ENCODE data around the gene PLIN1.

The PLIN1 gene

GRCh38 chr15:89640245-89640644, 38.9 kb downstream of the PLIN1 start:
- Histone ChIP-seq H3K4me1 (ENCODE audit: control extremely low read depth in 1 of 4, control insufficient read depth in 4 of 4, insufficient read depth in 4 of 4, low read length in 3 of 4) (no peaks in the 10 kb centered on the region), H3K36me3 (ENCODE audit: control insufficient read depth in 4 of 4, insufficient read depth in 4 of 4, low read length in 3 of 4) (peaks cover 2 to 18% (median 7%) of the 10 kb centered on the region in 4 experiments), H3K27ac (ENCODE audit: insufficient read depth in 1 of 2, low read depth in 1 of 2, low read length in 2 of 2, poor library complexity in 1 of 2, severe bottlenecking in 2 of 2) (no peak overlapping the region), H3K9me3 (ENCODE audit: control extremely low read depth in 1 of 5, control insufficient read depth in 4 of 5, insufficient read depth in 2 of 5, low read depth in 1 of 5, low read length in 4 of 5) (no peaks in the 10 kb centered on the region), H3K27me3 (replicated peaks in 2 of 5; ENCODE audit: control insufficient read depth in 4 of 5, insufficient read depth in 5 of 5, low read length in 4 of 5) (no peaks in the 10 kb centered on the region), H3K4me3 (ENCODE audit: control insufficient read depth in 1 of 7, extremely low read depth in 1 of 7, insufficient read depth in 4 of 7, low read depth in 2 of 7, low read length in 6 of 7) (no peak overlapping the region)
- ChIA-PET CTCF (no interaction called here), POLR2A (no interaction called here)
- DNase-seq: no peak
- WGBS (ENCODE audit: insufficient coverage): 93% methylated on average over 3 of the region's 5 CpGs

DNA sequence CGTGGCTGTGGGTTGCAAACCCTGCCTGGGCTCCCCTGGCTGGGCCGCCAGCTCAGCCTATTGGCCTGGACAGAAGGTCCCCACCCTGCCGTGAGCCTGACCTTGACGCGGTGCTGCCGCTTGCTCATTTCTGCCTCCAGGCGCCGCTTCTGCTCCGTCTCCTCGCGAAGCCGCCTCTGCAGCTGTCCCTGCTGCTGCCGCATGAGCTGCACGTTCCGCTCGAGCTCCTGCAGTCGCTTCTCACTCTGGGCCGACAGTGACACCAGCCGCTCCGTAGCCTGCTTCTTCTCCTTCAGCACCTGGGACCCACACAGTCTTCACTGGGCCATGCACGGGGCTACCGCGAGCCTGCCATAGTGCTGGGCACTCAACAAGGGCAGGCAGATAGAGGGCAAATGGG, 45.6 kb downstream of the PLIN1 start:
- Histone ChIP-seq H3K4me1 (ENCODE audit: control extremely low read depth in 1 of 4, control insufficient read depth in 4 of 4, insufficient read depth in 4 of 4, low read length in 3 of 4) (no peaks in the 10 kb centered on the region), H3K27me3 (replicated peaks in 2 of 5; ENCODE audit: control insufficient read depth in 4 of 5, insufficient read depth in 5 of 5, low read length in 4 of 5) (no peaks in the 10 kb centered on the region), H3K27ac (ENCODE audit: insufficient read depth in 1 of 2, low read depth in 1 of 2, low read length in 2 of 2, poor library complexity in 1 of 2, severe bottlenecking in 2 of 2) (no peak overlapping the region), H3K4me3 (ENCODE audit: control insufficient read depth in 1 of 7, extremely low read depth in 1 of 7, insufficient read depth in 4 of 7, low read depth in 2 of 7, low read length in 6 of 7) (no peak overlapping the region), H3K36me3 (ENCODE audit: control insufficient read depth in 4 of 4, insufficient read depth in 4 of 4, low read length in 3 of 4) (peaks cover 27 to 51% (median 41%) of the 10 kb centered on the region in 4 experiments), H3K9me3 (ENCODE audit: control extremely low read depth in 1 of 5, control insufficient read depth in 4 of 5, insufficient read depth in 2 of 5, low read depth in 1 of 5, low read length in 4 of 5) (peaks cover 0 to 12% (median 2%) of the 10 kb centered on the region in 5 experiments)
- WGBS (ENCODE audit: insufficient coverage): 94% methylated on average over 23 of the region's 23 CpGs
- POLR2A ChIA-PET: no interaction called here
- no peak for DNase-seq
- CTCF ChIA-PET: no interaction called here

- H3K36me3 ChIP-seq (ENCODE audit: control insufficient read depth in 4 of 4, insufficient read depth in 4 of 4, low read length in 3 of 4): peaks cover 27 to 59% (median 45%) of the 10 kb centered on the region in 4 experiments
- peaks cover 0 to 12% (median 2%) of the 10 kb centered on the region in 5 experiments for H3K9me3 ChIP-seq (ENCODE audit: control extremely low read depth in 1 of 5, control insufficient read depth in 4 of 5, insufficient read depth in 2 of 5, low read depth in 1 of 5, low read length in 4 of 5)
- POLR2A ChIA-PET: interaction anchor here (1.0 kb wide), 1 partner anchor 18 kb away, joined by 3 read pairs; no protein-coding TSS in a partner anchor
- no peak overlapping the region for H3K27ac ChIP-seq (ENCODE audit: insufficient read depth in 1 of 2, low read depth in 1 of 2, low read length in 2 of 2, poor library complexity in 1 of 2, severe bottlenecking in 2 of 2)
- CTCF ChIA-PET: interaction anchor here (0.6 kb wide), 1 partner anchor 11 kb away, joined by 3 read pairs; no protein-coding TSS in a partner anchor
- no peak overlapping the region for H3K4me3 ChIP-seq (ENCODE audit: control insufficient read depth in 1 of 7, extremely low read depth in 1 of 7, insufficient read depth in 4 of 7, low read depth in 2 of 7, low read length in 6 of 7)
- WGBS (ENCODE audit: insufficient coverage): 98% methylated on average over 15 of the region's 18 CpGs
- DNase-seq: no peak
- no peaks in the 10 kb centered on the region for H3K4me1 ChIP-seq (ENCODE audit: control extremely low read depth in 1 of 4, control insufficient read depth in 4 of 4, insufficient read depth in 4 of 4, low read length in 3 of 4)
- no peaks in the 10 kb centered on the region for H3K27me3 ChIP-seq (replicated peaks in 2 of 5; ENCODE audit: control insufficient read depth in 4 of 5, insufficient read depth in 5 of 5, low read length in 4 of 5)
These were observed 46.4 kb downstream of the PLIN1 start for GRCh38 chr15:89632563-89633430.

DNA sequence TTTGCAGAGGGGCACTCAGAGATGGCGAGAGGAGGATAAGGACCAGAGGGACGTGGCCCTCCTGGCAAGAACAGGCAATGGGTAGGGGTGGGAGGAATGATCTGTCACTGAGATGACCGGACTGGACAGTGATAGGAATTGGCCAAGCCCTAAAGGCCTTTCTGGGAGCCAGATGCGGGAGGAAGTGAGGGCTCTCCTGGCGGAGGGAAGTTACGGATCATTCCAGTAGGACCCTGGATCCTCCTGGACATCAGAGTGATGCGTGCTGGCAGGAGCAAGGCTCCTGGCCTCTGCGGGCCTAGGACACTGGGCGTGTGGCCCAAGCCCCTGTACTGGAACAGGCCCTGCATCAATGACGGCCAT, 47.3 kb downstream of the PLIN1 start:
- no peak overlapping the region for H3K4me3 ChIP-seq (ENCODE audit: control insufficient read depth in 1 of 7, extremely low read depth in 1 of 7, insufficient read depth in 4 of 7, low read depth in 2 of 7, low read length in 6 of 7)
- DNase-seq: no peak
- ChIA-PET POLR2A (interaction anchor here (1.0 kb wide), 1 partner anchor 17 kb away, joined by 3 read pairs; no protein-coding TSS in a partner anchor), CTCF (interaction anchor here (0.6 kb wide), 1 partner anchor 12 kb away, joined by 3 read pairs; no protein-coding TSS in a partner anchor)
- peaks cover 0 to 12% (median 2%) of the 10 kb centered on the region in 5 experiments for H3K9me3 ChIP-seq (ENCODE audit: control extremely low read depth in 1 of 5, control insufficient read depth in 4 of 5, insufficient read depth in 2 of 5, low read depth in 1 of 5, low read length in 4 of 5)
- H3K4me1 ChIP-seq (ENCODE audit: control extremely low read depth in 1 of 4, control insufficient read depth in 4 of 4, insufficient read depth in 4 of 4, low read length in 3 of 4): no peaks in the 10 kb centered on the region
- H3K27ac ChIP-seq (ENCODE audit: insufficient read depth in 1 of 2, low read depth in 1 of 2, low read length in 2 of 2, poor library complexity in 1 of 2, severe bottlenecking in 2 of 2): no peak overlapping the region
- H3K27me3 ChIP-seq (replicated peaks in 2 of 5; ENCODE audit: control insufficient read depth in 4 of 5, insufficient read depth in 5 of 5, low read length in 4 of 5): no peaks in the 10 kb centered on the region
- peaks cover 27 to 68% (median 53%) of the 10 kb centered on the region in 4 experiments for H3K36me3 ChIP-seq (ENCODE audit: control insufficient read depth in 4 of 4, insufficient read depth in 4 of 4, low read length in 3 of 4)
- WGBS (ENCODE audit: insufficient coverage): 85% methylated on average over 10 of the region's 10 CpGs

DNA sequence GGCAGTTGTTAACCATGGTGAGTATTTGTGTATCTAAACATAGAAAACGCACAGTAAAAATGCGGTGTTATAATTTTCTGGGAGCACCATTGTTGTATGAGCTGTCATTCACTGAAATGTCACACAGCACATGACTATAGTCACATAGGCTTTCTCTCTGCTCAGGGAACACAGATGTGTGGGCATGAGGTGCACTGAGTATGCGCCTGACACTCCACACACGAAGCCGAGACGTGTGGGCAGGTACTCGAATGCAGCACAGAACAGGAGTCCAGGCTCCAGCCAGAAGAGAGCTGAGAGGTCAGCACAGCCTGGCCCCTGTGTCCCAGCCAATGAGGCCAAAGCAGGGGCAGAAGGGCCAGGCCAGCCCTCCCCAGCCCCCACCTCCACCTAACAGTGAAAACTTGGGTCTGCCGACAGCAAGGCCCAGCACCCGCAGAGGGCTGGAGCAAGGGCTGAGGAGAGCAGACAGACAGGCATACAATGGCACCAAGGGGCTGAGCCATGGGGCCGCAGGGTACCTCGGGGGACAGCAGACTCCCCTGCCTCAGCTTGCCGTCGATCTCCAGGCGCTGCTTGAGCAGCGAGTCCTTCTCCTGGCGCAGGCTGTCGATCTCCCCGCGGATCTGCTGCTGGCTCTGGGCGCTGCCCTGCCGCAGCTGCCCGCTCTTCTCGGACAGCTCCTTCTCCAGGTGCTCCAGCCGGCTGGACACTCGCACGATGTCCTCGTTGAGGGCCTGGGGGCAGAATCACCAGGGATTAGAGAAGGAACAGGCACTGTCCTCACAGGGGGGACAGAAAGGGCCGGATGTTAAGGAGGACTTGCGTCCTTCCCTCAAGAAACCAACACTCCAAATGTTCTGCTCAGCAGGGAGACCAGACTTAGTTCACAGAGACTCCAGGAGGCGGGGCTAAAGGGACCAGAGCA, 47.9 kb downstream of the PLIN1 start:
- DNase-seq: no peak
- no peaks in the 10 kb centered on the region for H3K27me3 ChIP-seq (replicated peaks in 2 of 5; ENCODE audit: control insufficient read depth in 4 of 5, insufficient read depth in 5 of 5, low read length in 4 of 5)
- peaks cover 0 to 12% (median 2%) of the 10 kb centered on the region in 5 experiments for H3K9me3 ChIP-seq (ENCODE audit: control extremely low read depth in 1 of 5, control insufficient read depth in 4 of 5, insufficient read depth in 2 of 5, low read depth in 1 of 5, low read length in 4 of 5)
- WGBS (ENCODE audit: insufficient coverage): 95% methylated on average over 30 of the region's 30 CpGs
- peaks cover 27 to 74% (median 59%) of the 10 kb centered on the region in 4 experiments for H3K36me3 ChIP-seq (ENCODE audit: control insufficient read depth in 4 of 4, insufficient read depth in 4 of 4, low read length in 3 of 4)
- ChIA-PET CTCF (no interaction called here), POLR2A (no interaction called here)
- H3K4me1 ChIP-seq (ENCODE audit: control extremely low read depth in 1 of 4, control insufficient read depth in 4 of 4, insufficient read depth in 4 of 4, low read length in 3 of 4): no peaks in the 10 kb centered on the region
- H3K4me3 ChIP-seq (ENCODE audit: control insufficient read depth in 1 of 7, extremely low read depth in 1 of 7, insufficient read depth in 4 of 7, low read depth in 2 of 7, low read length in 6 of 7): no peak overlapping the region
- H3K27ac ChIP-seq (ENCODE audit: insufficient read depth in 1 of 2, low read depth in 1 of 2, low read length in 2 of 2, poor library complexity in 1 of 2, severe bottlenecking in 2 of 2): no peak overlapping the region

DNA sequence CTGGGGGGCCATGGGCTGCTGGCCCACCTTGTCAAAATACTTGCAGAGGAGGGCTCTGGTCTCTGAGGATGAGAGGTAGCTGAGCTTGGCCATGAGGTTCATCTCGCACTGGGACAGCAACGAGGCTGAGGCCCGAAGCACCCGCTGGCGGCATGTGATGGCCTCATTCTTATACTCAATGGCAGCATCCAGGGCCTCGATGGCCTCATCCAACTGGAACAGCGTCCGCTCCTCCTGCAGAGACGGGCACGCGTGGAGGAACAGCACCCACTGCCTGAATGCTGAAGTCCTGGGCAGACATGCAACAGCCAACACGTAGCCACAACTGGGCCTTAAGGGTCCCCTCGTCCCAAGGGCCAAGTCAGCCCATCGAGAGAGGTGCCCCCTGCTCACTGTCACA, 48.9 kb downstream of the PLIN1 start:
- CTCF ChIA-PET: interaction anchor here (0.5 kb wide), 1 partner anchor 31 kb away, joined by 3 read pairs; no protein-coding TSS in a partner anchor
- POLR2A ChIA-PET: no interaction called here
- no peak overlapping the region for H3K4me3 ChIP-seq (ENCODE audit: control insufficient read depth in 1 of 7, extremely low read depth in 1 of 7, insufficient read depth in 4 of 7, low read depth in 2 of 7, low read length in 6 of 7)
- H3K27ac ChIP-seq (ENCODE audit: insufficient read depth in 1 of 2, low read depth in 1 of 2, low read length in 2 of 2, poor library complexity in 1 of 2, severe bottlenecking in 2 of 2): no peak overlapping the region
- H3K36me3 ChIP-seq (ENCODE audit: control insufficient read depth in 4 of 4, insufficient read depth in 4 of 4, low read length in 3 of 4): peaks cover 27 to 84% (median 68%) of the 10 kb centered on the region in 4 experiments
- 96% methylated on average over 12 of the region's 14 CpGs for WGBS (ENCODE audit: insufficient coverage)
- DNase-seq: no peak
- H3K27me3 ChIP-seq (replicated peaks in 2 of 5; ENCODE audit: control insufficient read depth in 4 of 5, insufficient read depth in 5 of 5, low read length in 4 of 5): no peaks in the 10 kb centered on the region
- no peaks in the 10 kb centered on the region for H3K4me1 ChIP-seq (ENCODE audit: control extremely low read depth in 1 of 4, control insufficient read depth in 4 of 4, insufficient read depth in 4 of 4, low read length in 3 of 4)
- peaks cover 0 to 12% (median 2%) of the 10 kb centered on the region in 5 experiments for H3K9me3 ChIP-seq (ENCODE audit: control extremely low read depth in 1 of 5, control insufficient read depth in 4 of 5, insufficient read depth in 2 of 5, low read depth in 1 of 5, low read length in 4 of 5)
